H1 (cell line): ENCODE measurements around the gene FICD. TPM values are rescaled to one million over a fixed set of nuclear protein-coding genes. Genes with fewer than 3 reads are reported as not detected.

Experiments
- CTCF ChIP-seq, 3 experiments: IDR thresholded peaks; 1 replicate in 2 of 3; 2 replicates in 1 of 3; pipeline versions ENCODE4 v1.5.1 to v1.6.1; 2011; ENCODE audit warnings: low read length in 3 of 3, mild to moderate bottlenecking in 3 of 3, inconsistent platforms in 2 of 3, low read depth in 1 of 3, moderate library complexity in 1 of 3; ENCODE audit not compliant: insufficient read depth in 1 of 3; ENCODE audit errors: control extremely low read depth in 1 of 3
- EZH2 ChIP-seq: fragments of 200-600 bp; sonication (generic); IDR thresholded peaks from 2 replicates; pipeline ENCODE4 v1.7.1; 2012; ENCODE audit warnings: low read depth, mild to moderate bottlenecking, moderate library complexity, low read length, inconsistent platforms; ENCODE audit not compliant: severe bottlenecking
- GTF2F1 ChIP-seq: IDR thresholded peaks from 2 replicates; pipeline ENCODE4 v1.6.1; 2012; ENCODE audit warnings: low read depth, low read length, improper control_type of control experiment, borderline replicate concordance
- JUN ChIP-seq: IDR thresholded peaks from 2 replicates; pipeline ENCODE4 v1.6.1; 2011; ENCODE audit warnings: low read depth, mild to moderate bottlenecking, improper control_type of control experiment, low read length
- NANOG ChIP-seq: IDR thresholded peaks from 2 replicates; pipeline ENCODE4 v1.6.1; 2011; ENCODE audit warnings: low read length, low read depth, mild to moderate bottlenecking, inconsistent platforms; ENCODE audit not compliant: insufficient read depth, poor library complexity, severe bottlenecking
- POLR2A ChIP-seq, 2 experiments: IDR thresholded peaks; 1 replicate in 1 of 2; 2 replicates in 1 of 2; pipeline ENCODE4 v1.6.1; 2011; ENCODE audit warnings: low read depth in 2 of 2, low read length in 2 of 2, mild to moderate bottlenecking in 2 of 2; ENCODE audit errors: control extremely low read depth in 1 of 2
- RAD21 ChIP-seq, 2 experiments: IDR thresholded peaks in 1 of 2; conservative IDR thresholded peaks in 1 of 2; 2 replicates each; pipeline ENCODE4 v1.6.1; 2011; ENCODE audit warnings: low read depth in 2 of 2, low read length in 2 of 2, improper control_type of control experiment in 1 of 2, inconsistent platforms in 1 of 2, mild to moderate bottlenecking in 1 of 2, moderate library complexity in 1 of 2
- RNF2 ChIP-seq: fragments of 200-900, 300-1000 bp; sonication (generic); IDR thresholded peaks from 2 replicates; pipeline ENCODE4 v1.7.1; 2016; ENCODE audit warnings: borderline replicate concordance, low read depth, mild to moderate bottlenecking, antibody characterized with exemption, low read length; ENCODE audit not compliant: poor library complexity, severe bottlenecking; ENCODE audit errors: missing control alignments
- SAP30 ChIP-seq: fragments of 300-600 bp; sonication (generic); IDR thresholded peaks from 2 replicates; pipeline ENCODE4 v1.7.1; 2012; ENCODE audit warnings: low read length, moderate library complexity, mild to moderate bottlenecking, inconsistent platforms; ENCODE audit not compliant: insufficient read depth, insufficient replicate concordance
- SP4 ChIP-seq: IDR thresholded peaks from 2 replicates; pipeline ENCODE4 v1.6.1; 2012; ENCODE audit warnings: low read length, inconsistent platforms
- SUZ12 ChIP-seq: fragments of 200-600 bp; sonication (generic); IDR thresholded peaks from 2 replicates; pipeline ENCODE4 v1.6.1; 2012; ENCODE audit warnings: mild to moderate bottlenecking, inconsistent platforms, low read length, moderate library complexity, mixed read lengths
- YY1 ChIP-seq: IDR thresholded peaks from 2 replicates; pipeline ENCODE4 v1.6.1; 2011; ENCODE audit warnings: low read depth, mild to moderate bottlenecking, low read length
- polyA plus RNA-seq, 7 experiments: library from polyadenylated mRNA; depleted of rRNA in 3 of 7; stranded (reverse) in 5 of 7; unstranded in 2 of 7; fragments of >200 nt in 5 of 7; fragments of 200-250 nt in 2 of 7; gene quantifications; 1 replicate in 5 of 7; 2 replicates in 1 of 7; 4 replicates in 1 of 7; pipeline versions ENCODE4 v1.2.1 to v1.2.3, GENCODE V29; 2011 to 2013; ENCODE audit warnings: missing spikeins in 2 of 7, mixed read lengths in 2 of 7
- total RNA-seq: library from RNA; stranded (reverse); fragmentation: NEBNext Ultra II Directional; extraction: Animal tissue kit (Norgen Biotek cat#: 25700); gene quantifications from 2 replicates; pipeline ENCODE4 v1.2.1, GENCODE V29; 2021

FICD gene
- total and polyA plus RNA-seq, 2 of the 8 experiments (the other 6 are each of a cell fraction or from before 2014, with no cell fraction given): 2.2 to 6.0 TPM

- TF ChIP-seq RNF2 (no peak), RAD21 (IDR thresholded peaks at IDR 0.05 in 1 of 2, conservative IDR thresholded peaks at IDR 0.05 in 1 of 2; ENCODE audit: low read depth in 2 of 2, low read length in 2 of 2) (peak; percentile 86 to 87), CTCF (IDR thresholded peaks at IDR 0.05; ENCODE audit: control extremely low read depth in 1 of 3, insufficient read depth in 1 of 3, low read depth in 1 of 3, low read length in 3 of 3) (peak; percentile 78 to 82 (median 81)), NANOG (no peak), EZH2 (no peak), SP4 (no peak), SAP30 (no peak), POLR2A (IDR thresholded peaks at IDR 0.05; ENCODE audit: control extremely low read depth in 1 of 2, low read depth in 2 of 2, low read length in 2 of 2) (no peak), SUZ12 (no peak), JUN (no peak), GTF2F1 (0 out of 2 replicates have a peak, but pooled peaks have one; percentile 10), YY1 (0 out of 2 replicates have a peak, but pooled peaks have one; percentile 17)
Observed at GRCh38 chr12:108563136-108563803, 48.2 kb downstream of the FICD start (continued).
